Stimulated activated CD4-positive, alpha-beta T cell treated with anti-CD3 and anti-CD28 coated beads, Interleukin-1b, Interleukin-23, amount 100 ng/mL, for 48 hours (primary cell): ENCODE results near the gene DIABLO.
"Not testable (repeated sequence)": the region's sequence is repeated elsewhere in the genome, so short reads cannot be mapped to it uniquely, and the experiment has no call there.

Experiments
- DNase-seq: peaks from one replicate; pipeline ENCODE4 v3.0.0-alpha.2; 2020

DIABLO gene

DNA sequence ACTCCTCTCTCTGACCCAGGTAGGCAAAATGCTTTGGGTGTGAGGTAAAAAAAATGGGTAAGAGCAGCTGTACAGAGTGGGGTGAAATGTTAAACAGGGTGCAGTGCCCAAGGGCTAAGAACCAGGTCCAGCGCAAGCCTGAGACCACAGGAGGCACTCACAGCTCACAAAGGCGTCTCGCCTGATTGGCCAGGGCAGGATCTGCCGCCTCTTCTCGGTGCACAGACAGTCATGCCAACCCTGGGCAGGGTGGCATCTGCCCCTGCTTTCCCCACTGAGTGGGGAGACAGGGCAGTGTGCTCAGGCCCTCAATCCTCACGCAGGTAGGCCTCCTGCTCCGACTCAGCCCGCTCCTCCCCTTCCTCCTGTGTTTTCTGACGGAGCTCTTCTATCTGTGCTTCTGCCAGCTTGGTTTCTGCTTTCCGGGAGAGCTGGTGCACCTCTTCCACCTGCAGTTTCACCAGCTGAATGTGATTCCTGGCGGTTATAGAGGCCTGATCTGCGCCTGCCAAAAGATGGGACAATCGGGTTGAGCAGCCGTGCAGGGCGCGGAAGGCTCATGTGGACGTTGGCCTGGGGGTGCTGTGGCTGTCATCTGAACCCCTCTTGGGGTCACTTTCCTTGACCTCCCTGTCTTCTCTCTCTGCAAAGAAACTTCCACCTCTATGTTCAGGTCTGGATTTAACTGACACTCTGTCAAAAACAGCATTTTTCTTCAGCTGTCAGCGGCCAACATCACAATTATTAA is 17.6 kb downstream of the DIABLO start:
- DNase-seq = no peak

- DNase-seq = no peak
Observed at GRCh38 chr12:122207391-122207790, 18.5 kb downstream of the DIABLO start.

GRCh38 chr12:122206976-122207375 is 18.9 kb downstream of the DIABLO start:
- DNase-seq = no peak

- DNase-seq = no peak
Observed at GRCh38 chr12:122206111-122206881, 19.6 kb downstream of the DIABLO start.

DNA sequence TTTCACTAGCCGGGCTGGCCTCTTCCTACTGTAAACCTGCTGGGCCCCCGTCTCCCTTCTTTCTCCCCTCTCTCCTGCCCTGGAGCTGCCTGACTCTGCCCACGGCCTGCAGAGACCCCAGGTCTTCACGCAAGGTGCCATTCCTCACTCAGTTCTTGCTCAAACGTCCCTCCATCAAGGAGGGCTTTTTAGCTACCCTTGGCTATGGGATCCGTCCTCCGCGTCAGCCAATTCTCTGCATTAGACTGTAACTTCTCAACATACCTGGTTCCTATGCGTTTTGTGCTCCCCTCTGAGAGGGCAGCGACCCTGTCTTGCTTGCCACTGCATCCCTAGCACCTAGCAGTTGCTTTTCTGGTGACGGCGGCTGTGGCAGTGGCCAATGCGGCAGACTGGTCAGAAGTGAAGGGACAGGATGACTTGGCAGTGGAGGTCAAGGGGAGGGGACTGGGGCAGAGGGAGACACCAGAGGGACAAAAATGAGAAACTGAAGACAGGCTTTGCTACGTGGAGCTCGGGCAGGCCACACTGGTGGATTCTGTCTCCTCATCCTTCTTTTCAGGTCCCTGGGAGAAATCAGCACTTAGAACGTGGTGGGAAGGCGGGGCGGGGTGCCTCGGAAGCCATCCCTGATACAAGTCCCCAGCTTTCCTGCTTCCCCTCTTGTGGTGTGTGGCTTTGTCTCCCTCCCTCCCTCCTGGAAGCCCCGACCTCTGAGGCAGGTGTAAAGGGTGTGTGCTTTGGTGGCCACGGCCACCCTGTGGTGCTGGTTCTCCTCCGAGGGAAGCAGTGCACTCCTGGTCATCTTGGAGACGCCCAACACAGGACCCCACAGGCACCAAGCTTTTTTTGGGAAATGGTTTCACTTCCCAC is 20.6 kb downstream of the DIABLO start:
- no peak for DNase-seq

- DNase-seq = no peak
Observed at GRCh38 chr12:122204167-122205052, 21.4 kb downstream of the DIABLO start.

- DNase-seq = peak; percentile 59
Observed at GRCh38 chr12:122203301-122204166, 22.3 kb downstream of the DIABLO start, which contains the start of gene B3GNT4. TSS of gene B3GNT4 (plus strand) at chr12:122203709. CDS start at chr12:122204619, 910 bp downstream.

GRCh38 chr12:122202811-122203210 is 23.0 kb downstream of the DIABLO start:
- not testable (repeated sequence) for DNase-seq

DNA sequence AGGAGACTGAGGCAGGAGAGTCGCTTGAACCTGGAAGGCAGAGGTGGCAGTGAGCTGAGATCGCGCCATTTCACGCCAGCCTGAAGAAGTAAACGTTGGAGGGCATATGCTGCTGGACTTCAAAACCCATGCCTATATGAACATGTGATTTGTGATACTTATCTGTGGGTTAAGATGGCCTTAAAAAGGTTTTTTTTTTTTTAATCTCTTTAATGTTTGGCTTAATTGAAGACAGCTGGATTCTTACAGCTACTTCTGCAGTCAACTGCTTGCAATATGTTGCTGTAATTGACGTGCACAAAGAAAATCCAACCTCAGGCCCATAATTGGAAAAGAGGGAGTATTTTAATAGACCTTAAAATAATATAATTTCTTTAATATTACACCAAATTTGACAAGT is 23.8 kb downstream of the DIABLO start:
- no peak for DNase-seq

DNA sequence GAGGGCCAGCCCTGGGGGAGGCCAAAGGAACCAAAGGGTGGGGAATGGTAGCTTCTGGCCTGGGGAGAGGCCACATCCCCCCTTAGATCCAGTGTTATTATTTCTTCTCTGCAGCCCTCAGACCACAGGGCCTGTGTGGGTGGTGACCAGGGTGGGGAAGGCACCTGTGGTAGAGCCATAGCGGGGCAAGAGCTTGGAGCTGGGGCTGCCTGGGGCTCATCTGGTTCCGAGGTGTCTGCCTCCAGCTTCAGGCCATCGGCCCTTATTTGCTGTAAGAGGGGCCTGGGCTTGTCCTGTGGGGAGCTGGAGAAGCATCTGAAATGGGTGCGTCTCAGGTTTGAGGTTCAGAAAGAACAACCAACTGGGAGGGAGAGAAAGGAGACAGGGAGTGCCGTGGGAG is 24.5 kb downstream of the DIABLO start:
- DNase-seq = no peak

DNA sequence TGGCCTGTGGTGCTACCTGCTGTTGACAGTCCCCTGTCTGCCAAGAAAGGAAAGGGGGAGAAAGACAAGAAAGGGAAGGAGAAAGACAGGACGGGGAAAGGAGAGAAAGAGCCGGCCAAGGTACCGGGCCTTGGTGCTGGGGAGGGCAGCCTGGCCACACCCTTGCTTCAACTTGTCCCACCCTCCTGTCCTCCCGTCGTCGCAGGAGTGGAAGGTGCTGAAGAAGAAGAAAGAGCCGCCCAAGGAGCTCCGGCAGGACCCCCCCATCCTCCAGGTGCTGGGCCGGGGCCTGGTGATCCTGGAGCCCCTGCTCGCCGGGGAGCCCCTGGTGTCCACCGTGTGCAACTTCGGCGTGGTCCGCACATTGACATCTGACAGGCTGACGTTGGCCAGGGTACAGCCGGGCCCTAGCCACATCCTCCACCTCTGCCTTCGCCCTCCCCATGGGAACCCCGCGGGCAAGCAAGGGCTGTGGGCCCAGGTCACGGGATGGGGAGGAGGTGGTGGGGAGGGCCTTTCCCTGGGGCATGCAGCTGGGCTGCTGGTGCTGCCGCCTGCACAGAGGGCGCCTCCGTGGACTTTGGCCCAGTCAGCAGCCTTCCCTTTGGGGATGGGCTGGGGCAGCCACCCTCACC is 25.2 kb downstream of the DIABLO start:
- no peak for DNase-seq

DNA sequence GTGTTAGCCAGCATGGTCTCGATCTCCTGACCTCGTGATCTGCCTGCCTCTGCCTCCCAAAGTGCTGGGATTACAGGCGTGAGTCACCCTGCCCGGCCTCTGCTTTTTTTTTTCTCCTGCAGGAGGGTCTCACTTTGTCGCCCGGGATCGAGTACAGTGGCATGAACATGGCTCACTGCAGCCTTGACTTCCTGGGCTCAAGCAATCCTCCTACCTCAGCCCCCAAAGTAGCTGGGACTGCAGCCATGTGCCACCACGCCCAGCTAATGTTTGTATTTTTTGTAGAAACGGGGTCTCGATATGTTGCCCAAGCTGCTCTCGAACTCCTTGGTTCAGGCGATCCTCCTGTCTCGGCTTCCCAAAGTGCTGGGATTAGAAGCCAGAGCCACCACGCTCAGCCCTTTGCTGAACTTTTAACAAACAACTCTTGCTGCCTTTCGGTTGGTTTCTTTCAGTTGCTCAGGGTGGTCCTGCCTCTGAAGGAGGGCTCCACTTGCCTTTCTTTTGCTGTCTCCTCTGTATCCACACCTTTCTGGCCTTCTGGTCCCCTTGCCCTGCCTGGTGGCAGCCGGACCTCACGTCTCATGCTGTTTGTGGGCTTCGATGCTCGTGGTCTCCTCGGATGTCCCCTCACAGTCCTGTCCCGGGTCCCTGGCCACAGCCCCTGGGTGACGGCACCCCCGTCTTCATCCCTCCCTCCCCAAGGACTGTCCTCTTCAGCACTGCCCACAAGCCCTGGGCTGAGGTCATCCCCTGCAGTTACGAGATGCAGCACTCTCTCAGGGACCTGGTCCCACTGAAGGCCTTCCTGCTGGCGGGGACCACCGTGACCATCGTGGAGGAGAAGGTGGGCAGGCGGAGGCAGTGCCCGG is 26.1 kb downstream of the DIABLO start:
- no peak for DNase-seq

DNA sequence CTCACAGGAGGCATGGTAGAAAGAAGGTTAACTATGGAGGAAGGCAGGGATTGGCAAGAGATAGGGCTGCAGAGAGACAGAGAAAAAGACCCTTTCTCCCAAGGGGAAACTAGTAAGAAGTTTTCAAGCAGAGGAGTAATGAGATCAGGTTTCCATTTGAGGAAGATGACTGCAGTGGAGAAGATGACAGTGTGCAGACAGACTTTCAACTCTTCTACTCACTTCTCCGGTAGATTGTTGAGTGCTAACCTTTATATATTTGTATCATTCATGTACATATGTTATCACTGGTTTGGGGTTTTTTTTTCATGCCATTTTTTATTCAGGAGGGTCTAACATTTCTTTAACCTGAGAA is 28.3 kb downstream of the DIABLO start:
- no peak for DNase-seq

DNA sequence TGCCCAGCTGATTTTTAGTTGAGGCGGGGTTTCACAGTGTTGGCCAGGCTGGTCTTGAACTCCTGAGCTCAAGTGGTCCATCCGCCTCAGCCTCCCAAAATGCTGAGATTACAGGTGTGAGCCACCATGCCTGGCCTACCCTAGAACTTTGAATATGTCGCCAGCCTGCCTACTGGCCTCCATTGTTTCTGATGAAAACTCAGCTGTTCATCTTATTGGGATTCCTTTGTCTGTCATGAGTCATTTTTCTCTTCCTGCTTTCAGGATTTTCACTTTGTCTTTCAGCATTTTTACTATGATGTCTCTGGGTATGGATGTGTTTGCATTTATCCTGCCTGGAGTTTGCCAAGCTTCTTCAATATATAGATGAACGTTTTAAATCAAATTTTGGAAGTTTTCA is 30.4 kb downstream of the DIABLO start:
- DNase-seq = no peak

GRCh38 chr12:122194804-122195203 is 31.0 kb downstream of the DIABLO start:
- no peak for DNase-seq

- DNase-seq = no peak
Observed at GRCh38 chr12:122192441-122192840, 33.4 kb downstream of the DIABLO start.

- DNase-seq = peak; percentile 72
Observed at GRCh38 chr12:122190842-122191668, 34.8 kb downstream of the DIABLO start.

DNA sequence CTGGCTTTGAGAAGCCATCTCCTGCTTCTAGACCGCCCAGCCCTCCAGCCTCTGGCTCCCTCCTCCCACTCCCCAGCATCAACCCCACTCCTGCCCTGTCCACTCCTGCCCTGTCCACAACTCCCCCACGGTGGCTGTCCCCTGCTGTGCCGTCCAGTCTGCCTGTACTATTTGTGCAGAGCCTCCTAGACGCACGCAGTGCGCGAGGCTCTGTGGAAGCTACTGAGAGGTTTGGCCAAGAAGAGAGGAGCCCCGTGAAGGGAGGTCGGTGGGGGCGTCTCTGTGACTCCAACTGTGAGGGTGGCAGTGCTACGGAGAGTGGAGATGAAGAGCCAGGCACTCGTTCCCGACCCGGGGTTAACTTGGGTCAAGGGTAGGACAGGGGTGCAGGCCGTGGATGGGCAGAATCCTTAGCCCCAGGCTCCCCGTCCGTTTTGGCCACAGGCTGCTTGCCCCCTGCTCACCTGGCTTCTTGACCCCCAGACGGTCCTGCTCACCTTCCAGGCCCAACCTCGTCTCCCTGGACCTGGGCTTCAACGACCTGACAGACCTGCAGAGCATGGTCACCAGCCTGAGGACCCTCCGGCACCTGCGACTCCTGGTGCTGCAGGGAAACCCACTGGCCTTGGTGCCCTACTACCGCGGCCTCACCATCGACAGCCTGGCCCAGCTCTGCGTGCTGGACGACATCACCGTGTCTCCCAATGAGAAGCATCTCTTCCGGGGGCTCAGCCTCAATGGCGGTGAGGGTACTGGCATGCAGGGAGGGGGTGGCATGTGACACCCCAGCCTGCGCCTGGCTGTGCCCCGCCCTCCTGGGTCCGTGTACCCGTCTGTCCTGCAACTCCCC is 36.0 kb downstream of the DIABLO start:
- DNase-seq = no peak
